ENCODE measurements around the gene CCDC85C. TPM values are rescaled to one million over a fixed set of nuclear protein-coding genes. Genes with fewer than 3 reads are reported as not detected.

CCDC85C gene
- total RNA-seq, 2 experiments from 2014 or later, result 7.1 to 9.1 TPM

DNA sequence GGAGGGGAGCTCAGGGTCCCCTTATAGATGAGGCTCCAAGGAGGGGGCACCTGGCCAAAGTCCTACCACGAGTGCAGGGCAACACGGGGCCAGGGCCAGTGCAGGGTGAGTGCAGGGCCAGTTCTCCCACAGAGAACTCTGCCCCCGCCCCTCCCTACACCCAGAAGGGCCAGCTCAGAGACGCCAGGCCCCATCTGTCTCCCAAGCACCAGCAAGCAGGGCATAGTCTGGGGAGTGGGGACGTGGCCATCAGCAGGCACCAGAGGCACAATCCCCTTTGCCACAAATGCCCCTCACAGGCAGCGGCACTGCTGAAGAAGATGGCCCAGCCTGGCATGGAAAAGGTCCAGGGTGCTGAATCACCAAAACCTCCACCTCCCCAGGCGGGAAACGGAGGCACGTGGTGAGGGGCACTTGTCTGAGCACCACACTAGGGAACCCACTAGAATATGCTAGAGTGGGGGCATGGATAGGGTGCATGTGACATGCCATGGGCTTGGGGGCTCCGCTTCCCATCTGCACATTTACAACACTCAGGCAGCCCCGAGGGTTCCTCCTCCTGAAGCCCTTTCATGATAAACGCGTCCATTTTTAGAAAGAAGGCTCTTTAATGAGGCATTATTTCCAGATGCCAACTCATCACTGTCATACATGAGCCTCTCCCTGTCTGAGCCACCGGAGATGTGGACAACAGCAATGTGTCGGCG is 17.8 kb downstream of the CCDC85C start:
- DNase-seq (no peak), ATAC-seq (no peak)
- H3K27ac Mint-ChIP-seq, result no peak overlapping the region
- H3K36me3 Mint-ChIP-seq, result no peaks in the 10 kb centered on the region
- H3K4me1 Mint-ChIP-seq, result peaks cover 6% of the 10 kb centered on the region
- CTCF ChIA-PET, result no interaction called here
- no peak overlapping the region for H3K4me3 Mint-ChIP-seq
- no peaks in the 10 kb centered on the region for H3K27me3 Mint-ChIP-seq
- H3K9me3 Mint-ChIP-seq (ENCODE audit: low read depth), result no peaks in the 10 kb centered on the region

DNA sequence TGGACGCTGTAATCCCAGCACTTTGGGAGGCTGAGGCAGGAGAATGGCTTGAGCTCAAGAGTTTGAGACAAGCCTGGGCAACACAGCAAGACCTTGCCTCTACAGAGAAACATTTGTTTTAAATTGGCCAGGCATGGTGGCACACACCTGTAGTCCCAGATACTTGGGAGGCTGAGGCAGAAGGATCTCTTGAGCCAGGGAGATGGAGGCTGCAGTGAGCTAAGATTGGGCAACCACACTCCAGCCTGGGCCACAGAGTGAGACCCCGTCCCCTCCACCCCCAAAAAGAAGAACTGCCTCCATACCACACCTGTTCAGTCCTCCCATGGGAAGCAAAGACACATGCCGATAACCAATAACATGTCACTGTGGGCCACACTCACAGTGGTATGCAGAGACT is 19.2 kb downstream of the CCDC85C start:
- H3K4me3 Mint-ChIP-seq, result no peak overlapping the region
- H3K27ac Mint-ChIP-seq, result no peak overlapping the region
- DNase-seq (no peak), ATAC-seq (no peak)
- peaks cover 4% of the 10 kb centered on the region for H3K4me1 Mint-ChIP-seq
- CTCF ChIA-PET, result interaction anchor here (0.5 kb wide), 1 partner anchor 66 kb away, joined by 3 read pairs; no protein-coding TSS in a partner anchor
- H3K36me3 Mint-ChIP-seq, result no peaks in the 10 kb centered on the region
- H3K9me3 Mint-ChIP-seq (ENCODE audit: low read depth), result no peaks in the 10 kb centered on the region
- H3K27me3 Mint-ChIP-seq, result no peaks in the 10 kb centered on the region

- no peaks in the 10 kb centered on the region for H3K36me3 Mint-ChIP-seq
- H3K27me3 Mint-ChIP-seq, result no peaks in the 10 kb centered on the region
- ATAC-seq (no peak), DNase-seq (no peak)
- H3K27ac Mint-ChIP-seq, result no peak overlapping the region
- H3K9me3 Mint-ChIP-seq (ENCODE audit: low read depth), result no peaks in the 10 kb centered on the region
- H3K4me1 Mint-ChIP-seq, result no peaks in the 10 kb centered on the region
- CTCF ChIA-PET, result no interaction called here
- H3K4me3 Mint-ChIP-seq, result no peak overlapping the region
These were observed 22.1 kb downstream of the CCDC85C start for GRCh38 chr14:99581938-99582337.

DNA sequence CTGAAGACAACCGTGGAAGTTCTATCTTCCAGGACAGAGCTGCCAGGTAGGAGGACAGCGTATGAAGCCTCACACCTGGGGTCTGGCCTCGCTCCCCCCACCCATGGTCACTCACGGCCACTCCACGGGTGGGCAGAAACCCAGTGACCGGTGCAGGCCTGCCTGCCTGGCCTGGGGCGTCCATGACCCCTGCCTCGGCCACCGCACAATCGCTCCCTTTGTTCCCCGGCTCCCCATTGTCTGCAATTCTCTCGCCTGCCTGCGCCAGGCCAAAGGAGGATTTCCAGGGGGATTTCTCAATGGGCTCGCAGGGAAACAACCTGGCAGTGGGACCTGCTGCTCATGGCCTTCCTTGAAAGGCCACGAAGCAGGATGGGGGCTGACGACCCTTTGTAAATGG is 22.6 kb downstream of the CCDC85C start:
- CTCF ChIA-PET, result interaction anchor here (0.6 kb wide), 1 partner anchor 84 kb away, joined by 3 read pairs; no protein-coding TSS in a partner anchor
- Mint-ChIP-seq H3K27ac (no peak overlapping the region), H3K9me3 (ENCODE audit: low read depth) (no peaks in the 10 kb centered on the region), H3K36me3 (no peaks in the 10 kb centered on the region), H3K4me1 (no peaks in the 10 kb centered on the region), H3K27me3 (no peaks in the 10 kb centered on the region), H3K4me3 (no peak overlapping the region)
- DNase-seq (no peak), ATAC-seq (no peak)

- CTCF ChIA-PET, result interaction anchor here (1.2 kb wide), 1 partner anchor 68 kb away, joined by 3 read pairs; no protein-coding TSS in a partner anchor
- DNase-seq (no peak), ATAC-seq (no peak)
- Mint-ChIP-seq H3K4me3 (no peak overlapping the region), H3K27me3 (no peaks in the 10 kb centered on the region), H3K36me3 (no peaks in the 10 kb centered on the region), H3K4me1 (no peaks in the 10 kb centered on the region), H3K9me3 (ENCODE audit: low read depth) (no peaks in the 10 kb centered on the region), H3K27ac (no peak overlapping the region)
These were observed 24.0 kb downstream of the CCDC85C start for GRCh38 chr14:99579903-99580571.

- Mint-ChIP-seq H3K4me3 (no peak overlapping the region), H3K9me3 (ENCODE audit: low read depth) (no peaks in the 10 kb centered on the region), H3K36me3 (no peaks in the 10 kb centered on the region), H3K27ac (no peak overlapping the region), H3K4me1 (no peaks in the 10 kb centered on the region), H3K27me3 (no peaks in the 10 kb centered on the region)
- DNase-seq (no peak), ATAC-seq (no peak)
- CTCF ChIA-PET, result interaction anchor here (1.2 kb wide), 1 partner anchor 67 kb away, joined by 3 read pairs; no protein-coding TSS in a partner anchor
These were observed 24.7 kb downstream of the CCDC85C start for GRCh38 chr14:99579120-99579836.

- H3K4me1 Mint-ChIP-seq, result no peaks in the 10 kb centered on the region
- ATAC-seq (no peak), DNase-seq (no peak)
- H3K9me3 Mint-ChIP-seq (ENCODE audit: low read depth), result no peaks in the 10 kb centered on the region
- CTCF ChIA-PET, result no interaction called here
- H3K4me3 Mint-ChIP-seq, result no peak overlapping the region
- no peak overlapping the region for H3K27ac Mint-ChIP-seq
- no peaks in the 10 kb centered on the region for H3K36me3 Mint-ChIP-seq
- no peaks in the 10 kb centered on the region for H3K27me3 Mint-ChIP-seq
These were observed 25.4 kb downstream of the CCDC85C start for GRCh38 chr14:99578541-99579101.

- Mint-ChIP-seq H3K27me3 (no peaks in the 10 kb centered on the region), H3K4me1 (no peaks in the 10 kb centered on the region), H3K4me3 (no peak overlapping the region), H3K27ac (no peak overlapping the region), H3K9me3 (ENCODE audit: low read depth) (no peaks in the 10 kb centered on the region), H3K36me3 (no peaks in the 10 kb centered on the region)
- no peak for ATAC-seq
- no peak for DNase-seq
- CTCF ChIA-PET, result no interaction called here
These were observed 27.0 kb downstream of the CCDC85C start for GRCh38 chr14:99576761-99577705.

GRCh38 chr14:99576304-99576703 is 27.7 kb downstream of the CCDC85C start:
- CTCF ChIA-PET, result no interaction called here
- DNase-seq, result no peak

GRCh38 chr14:99575043-99576023 is 28.7 kb downstream of the CCDC85C start:
- H3K4me1 Mint-ChIP-seq, result no peaks in the 10 kb centered on the region
- CTCF ChIA-PET, result no interaction called here

More at GRCh38 chr14:99576304-99576703, 27.7 kb downstream of the CCDC85C start:
- ATAC-seq, result no peak
- no peaks in the 10 kb centered on the region for H3K36me3 Mint-ChIP-seq
- no peaks in the 10 kb centered on the region for H3K27me3 Mint-ChIP-seq
- no peak overlapping the region for H3K27ac Mint-ChIP-seq
- no peaks in the 10 kb centered on the region for H3K9me3 Mint-ChIP-seq (ENCODE audit: low read depth)
- no peak overlapping the region for H3K4me3 Mint-ChIP-seq
- no peaks in the 10 kb centered on the region for H3K4me1 Mint-ChIP-seq

GRCh38 chr14:99574099-99574880 is 29.7 kb downstream of the CCDC85C start:
- Mint-ChIP-seq H3K36me3 (no peaks in the 10 kb centered on the region), H3K4me3 (no peak overlapping the region), H3K27ac (no peak overlapping the region), H3K9me3 (ENCODE audit: low read depth) (no peaks in the 10 kb centered on the region), H3K27me3 (no peaks in the 10 kb centered on the region), H3K4me1 (no peaks in the 10 kb centered on the region)
- ATAC-seq, result no peak
- no peak for DNase-seq
- CTCF ChIA-PET, result no interaction called here

More at GRCh38 chr14:99575043-99576023, 28.7 kb downstream of the CCDC85C start:
- Mint-ChIP-seq H3K27me3 (no peaks in the 10 kb centered on the region), H3K27ac (no peak overlapping the region), H3K4me3 (no peak overlapping the region), H3K9me3 (ENCODE audit: low read depth) (no peaks in the 10 kb centered on the region), H3K36me3 (no peaks in the 10 kb centered on the region)
- ATAC-seq (no peak), DNase-seq (no peak)

Data from activated CD8-positive, alpha-beta memory T cell treated with anti-CD3 and anti-CD28 coated beads, Interleukin-2, amount 10 ng/mL, durations not matched to agents 7 days and 5 days (primary cell).